Measurements from ENCODE around the gene PREX1. TPM values are rescaled to one million over a fixed set of nuclear protein-coding genes. Genes with fewer than 3 reads are reported as not detected.
A peak's percentile ranks its signal among the peaks of the same experiment; 100 is the strongest.

The PREX1 gene
- total RNA-seq, 1 experiment from 2014 or later = 3.3 TPM

- H3K4me1 ChIP-seq (replicated peaks; ENCODE audit: insufficient read depth) = peaks cover 24% of the 10 kb centered on the region
- no peaks in the 10 kb centered on the region for H3K9me3 ChIP-seq (ENCODE audit: insufficient read depth, low read depth)
- POLR2A ChIA-PET (ENCODE audit: unreplicated experiment) = interaction anchor here (0.6 to 0.7 kb wide), 4 partner anchors 11 to 575 kb away, joined by 3 to 4 read pairs (median 4); no protein-coding TSS in a partner anchor
- no peaks in the 10 kb centered on the region for H3K36me3 ChIP-seq (ENCODE audit: low read depth)
- DNase-seq = peak; percentile 95 to 96
- no TSS peak for BruUV-seq (replicated peaks)
- no peak overlapping the region for H3K4me3 ChIP-seq
- peaks cover 29% of the 10 kb centered on the region for H3F3A ChIP-seq (ENCODE audit: insufficient read depth, low read depth)
- no peaks in the 10 kb centered on the region for H3K9me2 ChIP-seq (ENCODE audit: insufficient read depth)
- H2AFZ ChIP-seq = no peak overlapping the region
- H3K4me2 ChIP-seq = peak overlapping the region; percentile 44
- intact Hi-C loops (cut with micrococcal nuclease; ENCODE audit: unreplicated experiment) = loop anchor here (1.0 to 10.0 kb wide), 2 partner anchors 199 to 1857 kb away; no protein-coding TSS in a partner anchor
- no peaks in the 10 kb centered on the region for H3K79me2 ChIP-seq (ENCODE audit: low read depth)
- CTCF ChIA-PET = interaction anchor here (1.4 kb wide), 1 partner anchor 41 kb away, joined by 5 read pairs; no protein-coding TSS in a partner anchor
- no peaks in the 10 kb centered on the region for H3K27me3 ChIP-seq (ENCODE audit: insufficient read depth, low read depth)
- no peaks in the 10 kb centered on the region for H4K20me1 ChIP-seq (ENCODE audit: insufficient read depth)
- TF ChIP-seq CTCF (conservative IDR thresholded peaks at IDR 0.05) (no peak), EZH2 (IDR thresholded peaks at IDR 0.05; ENCODE audit: low read depth) (no peak)
- peak overlapping the region; percentile 59 for H3K27ac ChIP-seq
These were observed 129.8 kb downstream of the PREX1 start for GRCh38 chr20:48697845-48698491.

- intact Hi-C loops (cut with micrococcal nuclease; ENCODE audit: unreplicated experiment) = loop anchor here (1.0 to 10.0 kb wide), 2 partner anchors 201 to 1858 kb away; no protein-coding TSS in a partner anchor
- TF ChIP-seq CTCF (conservative IDR thresholded peaks at IDR 0.05) = no peak
- no peak for TF ChIP-seq EZH2 (IDR thresholded peaks at IDR 0.05; ENCODE audit: low read depth)
- CTCF ChIA-PET = no interaction called here
- Histone ChIP-seq H3K79me2 (ENCODE audit: low read depth) (no peaks in the 10 kb centered on the region), H3K27me3 (ENCODE audit: insufficient read depth, low read depth) (no peaks in the 10 kb centered on the region), H3K4me1 (replicated peaks; ENCODE audit: insufficient read depth) (peaks cover 24% of the 10 kb centered on the region), H3K4me3 (no peak overlapping the region), H4K20me1 (ENCODE audit: insufficient read depth) (no peaks in the 10 kb centered on the region), H3K27ac (no peak overlapping the region), H3K4me2 (no peak overlapping the region), H3F3A (ENCODE audit: insufficient read depth, low read depth) (peaks cover 29% of the 10 kb centered on the region), H2AFZ (no peak overlapping the region), H3K9me3 (ENCODE audit: insufficient read depth, low read depth) (no peaks in the 10 kb centered on the region), H3K36me3 (ENCODE audit: low read depth) (no peaks in the 10 kb centered on the region), H3K9me2 (ENCODE audit: insufficient read depth) (no peaks in the 10 kb centered on the region)
- POLR2A ChIA-PET (ENCODE audit: unreplicated experiment) = no interaction called here
- DNase-seq = no peak
- no TSS peak for BruUV-seq (replicated peaks)
These were observed 131.1 kb downstream of the PREX1 start for GRCh38 chr20:48696671-48697070.

GRCh38 chr20:48695738-48696137 lies 132.1 kb downstream of the PREX1 start:
- Histone ChIP-seq H3K79me2 (ENCODE audit: low read depth) (no peaks in the 10 kb centered on the region), H3K4me1 (replicated peaks; ENCODE audit: insufficient read depth) (peaks cover 24% of the 10 kb centered on the region), H3F3A (ENCODE audit: insufficient read depth, low read depth) (peaks cover 29% of the 10 kb centered on the region), H3K36me3 (ENCODE audit: low read depth) (no peaks in the 10 kb centered on the region), H3K27me3 (ENCODE audit: insufficient read depth, low read depth) (no peaks in the 10 kb centered on the region), H3K9me3 (ENCODE audit: insufficient read depth, low read depth) (no peaks in the 10 kb centered on the region), H3K9me2 (ENCODE audit: insufficient read depth) (no peaks in the 10 kb centered on the region), H2AFZ (no peak overlapping the region), H3K4me2 (no peak overlapping the region), H4K20me1 (ENCODE audit: insufficient read depth) (no peaks in the 10 kb centered on the region), H3K27ac (no peak overlapping the region), H3K4me3 (no peak overlapping the region)
- DNase-seq = no peak
- TF ChIP-seq CTCF (conservative IDR thresholded peaks at IDR 0.05) (no peak), EZH2 (IDR thresholded peaks at IDR 0.05; ENCODE audit: low read depth) (no peak)
- ChIA-PET POLR2A (ENCODE audit: unreplicated experiment) (interaction anchor here (0.6 to 0.7 kb wide), 2 partner anchors 1267 to 1967 kb away, joined by 3 read pairs; no protein-coding TSS in a partner anchor), CTCF (interaction anchor here (0.7 to 1.5 kb wide), 2 partner anchors 38 to 131 kb away, joined by 3 to 9 read pairs; no protein-coding TSS in a partner anchor)
- intact Hi-C loops (cut with micrococcal nuclease; ENCODE audit: unreplicated experiment) = loop anchor here (10.0 kb wide), 1 partner anchor 1859 kb away; no protein-coding TSS in a partner anchor
- no TSS peak for BruUV-seq (replicated peaks)

Measured in PC-9 (cell line).